Upper lobe of left lung (tissue), 6 donors: ENCODE results near the gene CYB5R3. TPM values are rescaled to one million over a fixed set of nuclear protein-coding genes. Genes with fewer than 3 reads are reported as not detected.

Experiments
- ATAC-seq, 2 donors: fragments of 200-7000 bp; cut with Tn5 transposase; one replicate each; pipeline ENCODE4 v1.9.1; 2022; ENCODE audit warnings: mild to moderate bottlenecking in 2 of 2, moderate library complexity in 2 of 2; ENCODE audit not compliant: low FRiP score in 2 of 2
- DNase-seq, 2 donors: peaks; one replicate each; pipeline ENCODE4 v3.0.0-alpha.2; 2019 to 2020
- H3K27ac ChIP-seq, 4 donors: fragments of 200-600 bp; sonication (generic); one replicate each; pipeline ENCODE4 v1.5.1; 2016 to 2019
- H3K27me3 ChIP-seq, 4 donors: fragments of 200-600 bp; sonication (generic); one replicate each; pipeline ENCODE4 v1.5.1; 2017 to 2019
- H3K36me3 ChIP-seq, 4 donors: fragments of 200-600 bp; sonication (generic); one replicate each; pipeline ENCODE4 v1.5.1; 2016 to 2019
- H3K4me1 ChIP-seq, 4 donors: fragments of 200-600 bp; sonication (generic); one replicate each; pipeline ENCODE4 v1.5.1; 2018 to 2019
- H3K4me3 ChIP-seq, 4 donors: fragments of 200-600 bp; sonication (generic); one replicate each; pipeline ENCODE4 v1.5.1; 2017 to 2019; ENCODE audit warnings: mild to moderate bottlenecking in 2 of 4, moderate library complexity in 1 of 4
- H3K9me3 ChIP-seq, 4 donors: fragments of 200-600 bp; sonication (generic); one replicate each; pipeline ENCODE4 v1.5.1; 2018 to 2019
- EP300 ChIP-seq, 4 donors: sonication (generic); formaldehyde crosslinking; IDR thresholded peaks; one replicate each; pipeline ENCODE4 v1.5.1; 2017; ENCODE audit warnings: antibody characterized with exemption in 4 of 4, control low read depth in 2 of 4
- POLR2A ChIP-seq, 4 donors: fragments of 450-650 bp; IDR thresholded peaks; one replicate each; pipeline ENCODE4 v1.5.1; 2016 to 2017; ENCODE audit warnings: antibody characterized with exemption in 4 of 4, mild to moderate bottlenecking in 2 of 4
- POLR2AphosphoS5 ChIP-seq, 2 donors: sonication (generic); formaldehyde crosslinking; IDR thresholded peaks; one replicate each; pipeline ENCODE4 v1.5.1; 2017; ENCODE audit warnings: antibody characterized with exemption in 2 of 2
- WGBS, 2 donors: methylation state at CpG; one replicate each; pipeline ENCODE4 v1.1.5; 2017 to 2018; 5-methylcytosine and 5-hydroxymethylcytosine counted together
- total RNA-seq, 6 donors: library from RNA; depleted of rRNA in 4 of 6; stranded (reverse); fragments of >200 nt in 4 of 6; gene quantifications; one replicate each; pipeline versions ENCODE4 v1.1.0 to v1.2.1, GENCODE V29; 2016 to 2021
- TF ChIP-seq, protein P1 (sequence below), 6 experiments: fragments of 450-650 bp in 4 of 6; fragments of 200-600 bp in 2 of 6; sonication (generic) in 2 of 6; IDR thresholded peaks; one replicate each; pipeline ENCODE4 v1.5.1; 2016 to 2019; ENCODE audit warnings: antibody characterized with exemption in 6 of 6
- donor health status: DM: no; HTN: no; CAD: no; lungs with moderate emphysema.
- donor health status: DM: no; HTN: yes; CAD: no; lungs with severe emphysema.

CYB5R3 gene
- total RNA-seq = 100 to 1,000 TPM in 5 of 6 donors, 10 to 100 TPM in 1; 79.6 to 265 (median 220) TPM

- ATAC-seq (peak; percentile 72 to 90), DNase-seq (peak; percentile 83 to 98)
- 31 to 41% methylated on average over 17 to 19 of the region's 81 CpGs for WGBS, 2 donors
- Histone ChIP-seq H3K27ac (peak within 1 kb of the TSS; percentile 87 to 95 (median 93)), H3K9me3 (no peaks in the 10 kb centered on the region), H3K4me1 (peaks cover 43 to 55% (median 46%) of the 10 kb centered on the region in 4 donors), H3K4me3 (peak within 1 kb of the TSS; percentile 74 to 94 (median 86)), H3K27me3 (no peaks in the 10 kb centered on the region), H3K36me3 (no peaks in the 10 kb centered on the region)
- TF ChIP-seq POLR2A (IDR thresholded peaks at IDR 0.05) (peak in 3 of 4 donors; percentile 7 to 51 (median 11)), POLR2AphosphoS5 (IDR thresholded peaks at IDR 0.05) (no peak), EP300 (IDR thresholded peaks at IDR 0.05) (no peak)
These were observed at the start of gene CYB5R3 for GRCh38 chr22:42649246-42650099. Gene CYB5R3 (minus strand): TSS chr22:42649392. CDS start chr22:42649315, 77 bp downstream.

GRCh38 chr22:42697542-42698013 lies 48.4 kb upstream of the CYB5R3 start:
- TF ChIP-seq POLR2AphosphoS5 (IDR thresholded peaks at IDR 0.05) = peak in 1 of 2 donors; percentile 82
- TF ChIP-seq EP300 (IDR thresholded peaks at IDR 0.05) = peak in 1 of 4 donors; percentile 22
- TF ChIP-seq, protein P1, sequence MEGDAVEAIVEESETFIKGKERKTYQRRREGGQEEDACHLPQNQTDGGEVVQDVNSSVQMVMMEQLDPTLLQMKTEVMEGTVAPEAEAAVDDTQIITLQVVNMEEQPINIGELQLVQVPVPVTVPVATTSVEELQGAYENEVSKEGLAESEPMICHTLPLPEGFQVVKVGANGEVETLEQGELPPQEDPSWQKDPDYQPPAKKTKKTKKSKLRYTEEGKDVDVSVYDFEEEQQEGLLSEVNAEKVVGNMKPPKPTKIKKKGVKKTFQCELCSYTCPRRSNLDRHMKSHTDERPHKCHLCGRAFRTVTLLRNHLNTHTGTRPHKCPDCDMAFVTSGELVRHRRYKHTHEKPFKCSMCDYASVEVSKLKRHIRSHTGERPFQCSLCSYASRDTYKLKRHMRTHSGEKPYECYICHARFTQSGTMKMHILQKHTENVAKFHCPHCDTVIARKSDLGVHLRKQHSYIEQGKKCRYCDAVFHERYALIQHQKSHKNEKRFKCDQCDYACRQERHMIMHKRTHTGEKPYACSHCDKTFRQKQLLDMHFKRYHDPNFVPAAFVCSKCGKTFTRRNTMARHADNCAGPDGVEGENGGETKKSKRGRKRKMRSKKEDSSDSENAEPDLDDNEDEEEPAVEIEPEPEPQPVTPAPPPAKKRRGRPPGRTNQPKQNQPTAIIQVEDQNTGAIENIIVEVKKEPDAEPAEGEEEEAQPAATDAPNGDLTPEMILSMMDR (IDR thresholded peaks at IDR 0.05) = no peak
- Histone ChIP-seq H3K4me1 (peaks cover 6 to 18% (median 14%) of the 10 kb centered on the region in 4 donors), H3K9me3 (no peaks in the 10 kb centered on the region), H3K4me3 (no peak overlapping the region), H3K27me3 (no peaks in the 10 kb centered on the region), H3K36me3 (peaks cover 0 to 9% (median 4%) of the 10 kb centered on the region in 4 donors), H3K27ac (peak overlapping the region in 3 of 4 donors; percentile 48 to 72 (median 66))
- 57 to 61% methylated on average over 11 to 12 of the region's 16 CpGs for WGBS, 2 donors
- ATAC-seq (peak; percentile 65 to 88), DNase-seq (peak; percentile 66 to 72)

DNA sequence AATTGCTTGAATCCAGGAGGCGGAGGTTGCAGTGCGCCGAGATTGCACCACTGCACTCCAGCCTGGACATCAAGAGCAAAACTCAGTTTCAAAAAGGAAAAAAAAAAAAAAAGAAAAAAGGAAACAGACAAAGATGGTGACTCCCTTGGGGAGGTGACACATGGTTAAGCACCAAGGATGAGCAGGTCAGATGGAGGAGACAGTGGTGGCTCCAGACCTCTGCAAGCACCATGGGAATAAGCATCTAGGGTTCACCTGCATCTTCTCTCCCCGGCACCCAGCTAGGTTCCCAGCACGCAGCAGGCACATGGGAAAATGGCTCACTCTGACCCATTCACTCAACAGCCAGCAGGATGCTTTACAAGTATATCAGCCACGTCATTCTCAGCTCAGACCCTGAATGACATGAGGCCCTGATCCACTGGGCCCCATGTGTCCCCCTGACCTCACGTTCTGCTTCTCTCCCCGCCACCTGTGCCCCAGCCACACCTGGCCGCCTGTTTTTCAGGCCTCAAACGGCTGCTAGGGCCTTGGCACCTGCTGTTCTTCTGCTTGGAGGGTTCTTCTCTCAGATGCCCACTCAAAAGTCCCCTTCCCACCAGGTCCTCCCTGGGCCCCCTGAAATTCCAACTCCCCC lies 47.3 kb upstream of the CYB5R3 start:
- no peak for TF ChIP-seq POLR2AphosphoS5 (IDR thresholded peaks at IDR 0.05)
- H3K4me3 ChIP-seq = no peak overlapping the region
- H3K27ac ChIP-seq = peak overlapping the region in 2 of 4 donors; percentile 35 to 72
- 83 to 91% methylated on average over 10 of the region's 10 CpGs for WGBS, 2 donors
- no peak for ATAC-seq
- H3K4me1 ChIP-seq = peaks cover 6 to 18% (median 14%) of the 10 kb centered on the region in 4 donors
- H3K36me3 ChIP-seq = peaks cover 0 to 17% (median 4%) of the 10 kb centered on the region in 4 donors
- no peak for DNase-seq
- no peaks in the 10 kb centered on the region for H3K9me3 ChIP-seq
- no peaks in the 10 kb centered on the region for H3K27me3 ChIP-seq

GRCh38 chr22:42695294-42695693 lies 46.1 kb upstream of the CYB5R3 start:
- TF ChIP-seq POLR2A (IDR thresholded peaks at IDR 0.05) (no peak), POLR2AphosphoS5 (IDR thresholded peaks at IDR 0.05) (no peak), EP300 (IDR thresholded peaks at IDR 0.05) (no peak)
- TF ChIP-seq, protein P1 (IDR thresholded peaks at IDR 0.05) = no peak

DNA sequence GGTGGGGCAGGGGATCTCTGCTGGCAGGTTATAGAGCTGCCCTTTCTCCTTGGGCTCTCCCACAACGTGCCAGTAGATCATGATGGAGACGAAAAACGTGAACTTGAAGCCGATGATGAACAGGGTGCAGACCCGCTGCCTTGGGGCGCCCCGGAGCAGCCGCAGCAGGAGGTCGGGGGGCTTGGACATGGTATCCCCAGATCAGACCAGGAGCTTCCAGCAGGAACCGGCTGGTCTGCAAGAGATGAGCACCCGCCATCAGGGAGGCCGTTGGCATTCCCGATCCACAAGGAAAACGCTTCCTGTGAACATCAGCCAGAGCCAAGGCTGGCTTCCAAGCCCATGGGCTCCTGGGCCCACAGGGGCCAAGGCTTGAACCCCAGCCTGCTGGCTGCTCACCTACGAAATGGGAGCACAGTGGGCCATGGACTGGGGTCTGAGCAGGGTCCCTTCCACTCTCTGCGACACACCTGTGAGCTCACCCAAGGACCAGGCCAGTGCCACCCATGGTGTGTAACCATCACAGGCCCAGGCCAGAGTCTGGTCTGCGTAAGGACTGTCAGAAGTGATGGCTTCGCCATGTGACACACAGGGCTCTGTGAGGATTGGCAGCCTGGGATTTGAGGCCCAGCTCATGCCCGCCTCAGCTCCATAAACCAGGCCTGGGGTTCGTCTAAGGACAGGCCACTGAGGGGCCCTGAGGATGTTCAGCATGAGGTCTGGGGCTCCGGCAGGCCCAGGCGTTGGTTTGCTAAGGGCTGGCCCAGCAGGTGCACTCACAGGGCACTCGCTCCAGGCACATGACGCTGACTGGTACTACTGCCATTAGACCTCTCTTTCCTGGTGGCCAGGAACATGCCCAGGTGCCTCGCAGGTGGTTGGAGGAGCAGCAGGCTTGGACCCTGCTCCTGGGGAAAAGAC lies 44.8 kb upstream of the CYB5R3 start:
- 95% methylated on average over 11 to 22 of the region's 25 CpGs for WGBS, 2 donors

More at GRCh38 chr22:42695294-42695693, 46.1 kb upstream of the CYB5R3 start:
- H3K27me3 ChIP-seq = no peaks in the 10 kb centered on the region
- H3K4me3 ChIP-seq = no peak overlapping the region
- 85 to 97% methylated on average over 7 to 10 of the region's 10 CpGs for WGBS, 2 donors
- no peak for ATAC-seq
- peaks cover 0 to 20% (median 4%) of the 10 kb centered on the region in 4 donors for H3K36me3 ChIP-seq
- no peaks in the 10 kb centered on the region for H3K9me3 ChIP-seq
- H3K4me1 ChIP-seq = peaks cover 6 to 18% (median 14%) of the 10 kb centered on the region in 4 donors
- no peak for DNase-seq
- H3K27ac ChIP-seq = no peak overlapping the region

More for the DNA sequence above, 44.8 kb upstream of the CYB5R3 start:
- no peaks in the 10 kb centered on the region for H3K9me3 ChIP-seq
- no peaks in the 10 kb centered on the region for H3K27me3 ChIP-seq
- no peak overlapping the region for H3K4me3 ChIP-seq
- no peak for DNase-seq
- H3K4me1 ChIP-seq = peaks cover 9 to 17% (median 14%) of the 10 kb centered on the region in 4 donors
- peaks cover 0 to 20% (median 4%) of the 10 kb centered on the region in 4 donors for H3K36me3 ChIP-seq
- no peak for ATAC-seq
- no peak for TF ChIP-seq POLR2AphosphoS5 (IDR thresholded peaks at IDR 0.05)
- TF ChIP-seq EP300 (IDR thresholded peaks at IDR 0.05) = no peak
- TF ChIP-seq, protein P1 (IDR thresholded peaks at IDR 0.05) = no peak
- TF ChIP-seq POLR2A (IDR thresholded peaks at IDR 0.05) = no peak
- H3K27ac ChIP-seq = no peak overlapping the region
